Endothelial cell of umbilical vein (primary cell): Measurements from ENCODE around the gene EXOC1. TPM values are rescaled to one million over a fixed set of nuclear protein-coding genes. Genes with fewer than 3 reads are reported as not detected.

Experiments used
- BruUV-seq: library from RNA; stranded (reverse); fragments of 400-500 nt; replicated peaks from 2 replicates; lab custom pipeline; 2021; lab: Mats Ljungman, UMichigan
- CTCF ChIA-PET: fragments of 300-600, 350-600 bp; sonication (Branson Sonifier 250); formaldehyde crosslinking; loops from one replicate; lab custom pipeline; 2021; ENCODE audit warnings: antibody characterized with exemption, inconsistent platforms; lab: Charles Lee
- POLR2A ChIA-PET: fragments of 300-600, 350-600 bp; sonication (Branson Sonifier 250); formaldehyde crosslinking; loops from one replicate; lab custom pipeline; 2021; ENCODE audit warnings: antibody characterized with exemption, inconsistent platforms; lab: Charles Lee
- DNase-seq: peaks from one replicate; pipeline ENCODE4 v3.0.0-alpha.2; 2011; ENCODE audit warnings: low read depth, low spot score
- FAIRE-seq: peaks from 2 replicates; lab custom pipeline; 2011; peaks lifted over from hg19 to GRCh38; lab: Jason Lieb, UNC
- H2AFZ ChIP-seq: 2 replicates; pipeline ENCODE4 v1.6.0; 2012; ENCODE audit warnings: low read depth, low read length, control low read depth, inconsistent platforms
- H3K27ac ChIP-seq: 2 replicates; pipeline ENCODE4 v1.5.1; 2011; ENCODE audit warnings: low read depth, mild to moderate bottlenecking, control low read depth, low read length, moderate library complexity; ENCODE audit not compliant: insufficient read depth
- H3K27me3 ChIP-seq, 2 experiments: 2 replicates each; pipeline versions ENCODE4 v1.6.0 to v1.6.1; 2011; ENCODE audit warnings: low read length in 2 of 2, mixed read lengths in 1 of 2; ENCODE audit not compliant: control insufficient read depth in 2 of 2, insufficient read depth in 2 of 2
- H3K36me3 ChIP-seq, 2 experiments: 2 replicates in 1 of 2; 3 replicates in 1 of 2; pipeline ENCODE4 v1.5.1; 2011; ENCODE audit warnings: low read length in 2 of 2, mild to moderate bottlenecking in 1 of 2, moderate library complexity in 1 of 2; ENCODE audit not compliant: control insufficient read depth in 2 of 2, insufficient read depth in 2 of 2; ENCODE audit errors: extremely low read depth in 1 of 2
- H3K4me1 ChIP-seq: 3 replicates; pipeline ENCODE4 v1.5.1; 2011; ENCODE audit warnings: mild to moderate bottlenecking, low read length; ENCODE audit not compliant: control insufficient read depth, insufficient read depth; ENCODE audit errors: extremely low read depth
- H3K4me2 ChIP-seq: 2 replicates; pipeline ENCODE4 v1.6.1; 2011; ENCODE audit warnings: low read length, control low read depth, mixed read lengths; ENCODE audit not compliant: insufficient read depth
- H3K4me3 ChIP-seq, 3 experiments: fragments of 200-600 bp in 1 of 3; sonication (generic), shearing (Covaris generic) in 1 of 3; replicated peaks in 1 of 3; 2 replicates each; pipeline ENCODE4 v1.5.1; 2011 to 2016; ENCODE audit warnings: control low read depth in 3 of 3, low read length in 3 of 3, mild to moderate bottlenecking in 2 of 3, inconsistent platforms in 1 of 3, low read depth in 1 of 3, moderate library complexity in 1 of 3; ENCODE audit not compliant: insufficient read depth in 1 of 3
- H3K79me2 ChIP-seq: 2 replicates; pipeline ENCODE4 v1.6.0; 2012; ENCODE audit warnings: low read length, inconsistent platforms; ENCODE audit not compliant: control insufficient read depth, insufficient read depth
- H3K9ac ChIP-seq: replicated peaks from 2 replicates; pipeline ENCODE3; 2011; ENCODE audit warnings: low read length, control low read depth; ENCODE audit not compliant: insufficient read depth; ENCODE audit errors: extremely low read depth
- H3K9me1 ChIP-seq: replicated peaks from 3 replicates; pipeline ENCODE4 v1.6.0; 2011; ENCODE audit warnings: mild to moderate bottlenecking, low read length; ENCODE audit not compliant: control insufficient read depth, insufficient read depth; ENCODE audit errors: extremely low read depth
- H3K9me3 ChIP-seq: replicated peaks from 2 replicates; pipeline ENCODE4 v1.5.1; 2012; ENCODE audit warnings: low read length, inconsistent platforms; ENCODE audit not compliant: control insufficient read depth, insufficient read depth
- H4K20me1 ChIP-seq: replicated peaks from 2 replicates; pipeline ENCODE3; 2011; ENCODE audit warnings: mild to moderate bottlenecking, low read length; ENCODE audit not compliant: control insufficient read depth, insufficient read depth; ENCODE audit errors: extremely low read depth
- CTCF ChIP-seq, 2 donors: IDR thresholded peaks; 1 replicate in 1 of 2; 2 replicates in 1 of 2; pipeline ENCODE4 v1.5.1; 2011; ENCODE audit warnings: low read length in 2 of 2, mild to moderate bottlenecking in 2 of 2, moderate library complexity in 2 of 2, control low read depth in 1 of 2, inconsistent platforms in 1 of 2, low read depth in 1 of 2; ENCODE audit not compliant: insufficient read depth in 1 of 2; ENCODE audit errors: extremely low read depth in 1 of 2
- FOS ChIP-seq: IDR thresholded peaks from 2 replicates; pipeline ENCODE4 v1.6.1; 2011; ENCODE audit warnings: mild to moderate bottlenecking, low read length, moderate library complexity, borderline replicate concordance; ENCODE audit not compliant: insufficient read depth
- JUN ChIP-seq: IDR thresholded peaks from 2 replicates; pipeline ENCODE4 v1.6.1; 2011; ENCODE audit warnings: borderline replicate concordance, low read depth; ENCODE audit not compliant: insufficient read length, insufficient read depth
- MYC ChIP-seq: IDR thresholded peaks from one replicate; pipeline ENCODE4 v1.6.1; 2011; ENCODE audit warnings: mild to moderate bottlenecking, low read depth, low read length
- POLR2A ChIP-seq: IDR thresholded peaks from 2 replicates; pipeline ENCODE4 v1.6.1; 2012; ENCODE audit warnings: low read depth, mild to moderate bottlenecking, control low read depth, low read length
- POLR2AphosphoS5 ChIP-seq: IDR thresholded peaks from 2 replicates; pipeline ENCODE4 v1.6.1; 2012; ENCODE audit warnings: low read depth, mild to moderate bottlenecking, control low read depth, low read length, moderate library complexity; ENCODE audit not compliant: insufficient read depth
- dilution Hi-C: fragments of 300-500 bp; cut with MboI; formaldehyde crosslinking; loops from one replicate; pipeline ENCODE4 v1.15.0; 2019; ENCODE audit warnings: low sequenced_read_pairs; ENCODE audit not compliant: extremely low pct_ligation_motif_present
- intact Hi-C: fragments of 100-400 bp; cut with micrococcal nuclease; formaldehyde crosslinking; loops from one replicate; pipeline ENCODE4 v1.10.0; 2022
- polyA plus RNA-seq, 4 experiments: library from polyadenylated mRNA; depleted of rRNA in 3 of 4; stranded (reverse) in 3 of 4; unstranded in 1 of 4; fragments of >200 nt; gene quantifications; 2 replicates each; pipeline versions ENCODE4 v1.2.1 to v1.2.3, GENCODE V29; 2011 to 2012; ENCODE audit warnings: missing spikeins in 1 of 4
- total RNA-seq: library from RNA; stranded (reverse); gene quantifications from 2 replicates; pipeline ENCODE4 v1.2.3, GENCODE V29; 2021

Gene EXOC1
- total and polyA plus RNA-seq, 2 donors (not counting 3 experiments of a cell fraction or from before 2014, with no cell fraction given) = 11.6 to 33.3 TPM

- intact Hi-C loops = no loop called here
- H3K79me2 ChIP-seq = no peaks in the 10 kb centered on the region
- no peaks in the 10 kb centered on the region for H4K20me1 ChIP-seq
- H3K27me3 ChIP-seq = peaks cover 2 to 34% of the 10 kb centered on the region in 2 experiments
- TF ChIP-seq POLR2A (no peak), JUN (no peak), FOS (no peak), MYC (no peak), POLR2AphosphoS5 (no peak), CTCF (IDR thresholded peaks at IDR 0.05; ENCODE audit: extremely low read depth in 1 of 2, insufficient read depth in 1 of 2, low read depth in 1 of 2, low read length in 2 of 2) (no peak)
- dilution Hi-C loops = no loop called here
- H3K27ac ChIP-seq = no peak overlapping the region
- ChIA-PET CTCF (interaction anchor here (0.6 kb wide), 1 partner anchor 12 kb away, joined by 3 read pairs; no protein-coding TSS in a partner anchor), POLR2A (no interaction called here)
- peaks cover 4% of the 10 kb centered on the region for H3K9me1 ChIP-seq
- BruUV-seq = no TSS peak
- H3K4me3 ChIP-seq = no peak overlapping the region
- no peak overlapping the region for H2AFZ ChIP-seq
- no peak overlapping the region for H3K9ac ChIP-seq
- DNase-seq (no peak), FAIRE-seq (no peak)
- no peaks in the 10 kb centered on the region for H3K36me3 ChIP-seq
- H3K4me1 ChIP-seq = no peaks in the 10 kb centered on the region
- H3K4me2 ChIP-seq = no peak overlapping the region
- no peaks in the 10 kb centered on the region for H3K9me3 ChIP-seq
Observed at GRCh38 chr4:55834086-55834795, 19.2 kb upstream of the EXOC1 start.
